ENCODE data around the gene RBMS3.

DNA sequence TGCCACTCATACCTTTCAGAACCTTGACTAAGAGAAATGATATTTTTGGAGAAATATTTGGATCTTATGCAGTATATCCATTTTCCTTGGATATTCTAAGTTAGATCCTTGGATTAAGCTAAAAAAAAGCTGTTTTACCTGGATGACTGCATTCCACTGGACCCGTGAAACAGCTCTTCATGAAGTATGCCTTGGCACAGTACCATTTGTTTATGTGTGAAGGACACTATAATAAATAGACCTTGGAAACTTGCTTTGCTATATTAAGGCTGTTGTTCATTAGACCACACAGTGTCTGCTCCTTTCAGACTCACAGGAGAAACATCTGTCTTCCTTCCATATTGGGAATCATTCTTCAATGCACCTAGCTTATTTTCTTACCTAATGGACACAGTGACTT, 674.5 kb downstream of the RBMS3 start:
- TF ChIP-seq FOXA1 (IDR thresholded peaks at IDR 0.05), result no peak
- TF ChIP-seq, protein P1, sequence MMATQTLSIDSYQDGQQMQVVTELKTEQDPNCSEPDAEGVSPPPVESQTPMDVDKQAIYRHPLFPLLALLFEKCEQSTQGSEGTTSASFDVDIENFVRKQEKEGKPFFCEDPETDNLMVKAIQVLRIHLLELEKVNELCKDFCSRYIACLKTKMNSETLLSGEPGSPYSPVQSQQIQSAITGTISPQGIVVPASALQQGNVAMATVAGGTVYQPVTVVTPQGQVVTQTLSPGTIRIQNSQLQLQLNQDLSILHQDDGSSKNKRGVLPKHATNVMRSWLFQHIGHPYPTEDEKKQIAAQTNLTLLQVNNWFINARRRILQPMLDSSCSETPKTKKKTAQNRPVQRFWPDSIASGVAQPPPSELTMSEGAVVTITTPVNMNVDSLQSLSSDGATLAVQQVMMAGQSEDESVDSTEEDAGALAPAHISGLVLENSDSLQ (IDR thresholded peaks at IDR 0.05), result no peak

Measured in HEK293T (cell line).